Activated CD4-positive, CD25-positive, alpha-beta regulatory T cell treated with anti-CD3 and anti-CD28 coated beads, Interleukin-2, amount 50 U/mL, for 16 hours (primary cell): ENCODE results near the gene SCN4B.

Experiments
- DNase-seq: peaks from one replicate; pipeline ENCODE4 v3.0.0-alpha.2; 2020; ENCODE audit warnings: low read depth, low spot score

The SCN4B gene

GRCh38 chr11:118129471-118130172 lies 23.0 kb downstream of the SCN4B start:
- no peak for DNase-seq

GRCh38 chr11:118128721-118129470 lies 23.7 kb downstream of the SCN4B start:
- no peak for DNase-seq

GRCh38 chr11:118128310-118128709 lies 24.3 kb downstream of the SCN4B start:
- no peak for DNase-seq

GRCh38 chr11:118126082-118126838 lies 26.4 kb downstream of the SCN4B start:
- no peak for DNase-seq

GRCh38 chr11:118124929-118125535 lies 27.6 kb downstream of the SCN4B start:
- no peak for DNase-seq

- DNase-seq = no peak
Observed at GRCh38 chr11:118120793-118121192, 31.8 kb downstream of the SCN4B start.

- no peak for DNase-seq
Observed at GRCh38 chr11:118117790-118118601, 34.6 kb downstream of the SCN4B start.

- no peak for DNase-seq
Observed at GRCh38 chr11:118115048-118115447, 37.6 kb downstream of the SCN4B start.

GRCh38 chr11:118114266-118114665 lies 38.4 kb downstream of the SCN4B start:
- no peak for DNase-seq

- DNase-seq = no peak
Observed at GRCh38 chr11:118112711-118113430, 39.8 kb downstream of the SCN4B start.

GRCh38 chr11:118111744-118112035 lies 40.9 kb downstream of the SCN4B start:
- no peak for DNase-seq

- no peak for DNase-seq
Observed at GRCh38 chr11:118111019-118111743, 41.4 kb downstream of the SCN4B start.

GRCh38 chr11:118109231-118109630 lies 43.4 kb downstream of the SCN4B start:
- no peak for DNase-seq

GRCh38 chr11:118108513-118108912 lies 44.1 kb downstream of the SCN4B start:
- DNase-seq = no peak

GRCh38 chr11:118106789-118107335 lies 45.8 kb downstream of the SCN4B start:
- DNase-seq = no peak

GRCh38 chr11:118105657-118106305 lies 46.8 kb downstream of the SCN4B start:
- DNase-seq = no peak

- DNase-seq = no peak
Observed at GRCh38 chr11:118104491-118104890, 48.1 kb downstream of the SCN4B start.

GRCh38 chr11:118102721-118103261 lies 49.8 kb downstream of the SCN4B start:
- DNase-seq = no peak

- no peak for DNase-seq
Observed at GRCh38 chr11:118100691-118101232, 51.9 kb downstream of the SCN4B start.
